IMR-90 (cell line): Measurements from ENCODE around the gene PAWR. TPM values are rescaled to one million over a fixed set of nuclear protein-coding genes. Genes with fewer than 3 reads are reported as not detected.

Experiments used
- ATAC-seq: fragments of 200-7000 bp; cut with Tn5 transposase; 2 replicates; pipeline ENCODE4 v1.9.1; 2020; ENCODE audit warnings: low read depth, mild to moderate bottlenecking, moderate library complexity
- BruUV-seq: library from RNA; stranded (reverse); fragments of 400-500 nt; replicated peaks from 2 replicates; lab custom pipeline; 2021; lab: Mats Ljungman, UMichigan
- CTCF ChIA-PET: fragments of 300-600 bp; formaldehyde crosslinking; extraction: SDS; loops from one replicate; lab custom pipeline; 2021; ENCODE audit warnings: antibody characterized with exemption; lab: Yijun Ruan, JAX
- POLR2A ChIA-PET: fragments of 300-600 bp; sonication (Branson Sonifier 250); formaldehyde crosslinking; loops from one replicate; lab custom pipeline; 2022; ENCODE audit warnings: antibody characterized with exemption; ENCODE audit not compliant: unreplicated experiment; lab: Charles Lee
- DNase-seq: peaks from one replicate; pipeline ENCODE4 v3.0.0; 2013
- H2AFZ ChIP-seq: replicated peaks from 2 replicates; pipeline ENCODE3; 2013; ENCODE audit warnings: low read length, mild to moderate bottlenecking; ENCODE audit not compliant: poor library complexity
- H2AK5ac ChIP-seq: 2 replicates; pipeline ENCODE4 v1.6.1; 2013; ENCODE audit warnings: low read depth, low read length, inconsistent platforms
- H2AK9ac ChIP-seq: replicated peaks from 2 replicates; pipeline ENCODE3; 2013; ENCODE audit warnings: mild to moderate bottlenecking, low read depth, low read length, moderate library complexity; ENCODE audit not compliant: poor library complexity
- H2BK120ac ChIP-seq: 2 replicates; pipeline ENCODE4 v1.6.1; 2013; ENCODE audit warnings: low read depth, low read length, inconsistent platforms
- H2BK15ac ChIP-seq: 3 replicates; pipeline ENCODE4 v1.6.1; 2013; ENCODE audit warnings: low read depth, low read length, inconsistent platforms
- H2BK20ac ChIP-seq: 2 replicates; pipeline ENCODE4 v1.6.1; 2013; ENCODE audit warnings: low read depth, mild to moderate bottlenecking, inconsistent platforms, low read length, moderate library complexity
- H2BK5ac ChIP-seq: 2 replicates; pipeline ENCODE4 v1.6.1; 2013; ENCODE audit warnings: mild to moderate bottlenecking, low read depth, low read length, inconsistent platforms; ENCODE audit not compliant: poor library complexity, severe bottlenecking
- H3K14ac ChIP-seq: replicated peaks from 2 replicates; pipeline ENCODE4 v1.6.1; 2013; ENCODE audit warnings: low read depth, low read length, inconsistent platforms
- H3K18ac ChIP-seq: 2 replicates; pipeline ENCODE4 v1.6.1; 2013; ENCODE audit warnings: low read depth, low read length, control low read depth
- H3K23ac ChIP-seq: 2 replicates; pipeline ENCODE4 v1.6.1; 2013; ENCODE audit warnings: low read depth, low read length, inconsistent platforms
- H3K27ac ChIP-seq: 2 replicates; pipeline ENCODE4 v1.5.1; 2013; ENCODE audit warnings: mild to moderate bottlenecking, control low read depth, low read length; ENCODE audit not compliant: insufficient read depth
- H3K27me3 ChIP-seq: 2 replicates; pipeline ENCODE4 v1.6.1; 2013; ENCODE audit warnings: low read length; ENCODE audit not compliant: control insufficient read depth, insufficient read depth
- H3K36me3 ChIP-seq: 2 replicates; pipeline ENCODE4 v1.6.1; 2013; ENCODE audit warnings: low read length, mixed read lengths; ENCODE audit not compliant: control insufficient read depth, insufficient read depth
- H3K4ac ChIP-seq: 2 replicates; pipeline ENCODE4 v1.6.1; 2013; ENCODE audit warnings: low read depth, low read length, inconsistent platforms
- H3K4me1 ChIP-seq: 2 replicates; pipeline ENCODE4 v1.6.1; 2013; ENCODE audit warnings: low read length, mixed read lengths; ENCODE audit not compliant: control insufficient read depth, insufficient read depth
- H3K4me2 ChIP-seq: 2 replicates; pipeline ENCODE4 v1.6.1; 2013; ENCODE audit warnings: low read depth, mild to moderate bottlenecking, control low read depth, low read length, moderate library complexity
- H3K4me3 ChIP-seq: 2 replicates; pipeline ENCODE4 v1.5.1; 2013; ENCODE audit warnings: low read depth, mild to moderate bottlenecking, control low read depth, low read length, moderate library complexity; ENCODE audit not compliant: insufficient read depth
- H3K56ac ChIP-seq: 2 replicates; pipeline ENCODE4 v1.6.1; 2013; ENCODE audit warnings: low read length, inconsistent platforms; ENCODE audit not compliant: insufficient read depth; ENCODE audit errors: extremely low read depth
- H3K79me1 ChIP-seq, 2 experiments: 2 replicates each; pipeline ENCODE4 v1.6.1; 2013; ENCODE audit warnings: low read length in 2 of 2, inconsistent platforms in 1 of 2, low read depth in 1 of 2
- H3K9ac ChIP-seq: 2 replicates; pipeline ENCODE4 v1.6.1; 2013; ENCODE audit warnings: low read depth, low read length, control low read depth
- H3K9me1 ChIP-seq: 2 replicates; pipeline ENCODE4 v1.6.1; 2013; ENCODE audit warnings: low read length, inconsistent platforms; ENCODE audit not compliant: insufficient read depth
- H3K9me3 ChIP-seq: 2 replicates; pipeline ENCODE4 v1.6.1; 2013; ENCODE audit warnings: low read length; ENCODE audit not compliant: control insufficient read depth, insufficient read depth
- H4K20me1 ChIP-seq: 2 replicates; pipeline ENCODE4 v1.6.1; 2013; ENCODE audit warnings: low read length, inconsistent platforms; ENCODE audit not compliant: insufficient read depth
- H4K5ac ChIP-seq: 2 replicates; pipeline ENCODE4 v1.6.1; 2013; ENCODE audit warnings: mild to moderate bottlenecking, low read depth, low read length, control low read depth
- H4K8ac ChIP-seq, 2 experiments: 2 replicates each; pipeline ENCODE4 v1.6.1; 2013; ENCODE audit warnings: low read depth in 2 of 2, low read length in 2 of 2, control low read depth in 1 of 2, inconsistent platforms in 1 of 2
- H4K91ac ChIP-seq: 2 replicates; pipeline ENCODE4 v1.6.1; 2013; ENCODE audit warnings: low read depth, low read length, inconsistent platforms; ENCODE audit not compliant: insufficient read depth
- BHLHE40 ChIP-seq: fragments of 150-350 bp; IDR thresholded peaks from 2 replicates; pipeline ENCODE4 v1.6.1; 2016; ENCODE audit warnings: mild to moderate bottlenecking, low read depth, low read length
- MAFK ChIP-seq: IDR thresholded peaks from 2 replicates; pipeline ENCODE4 v1.6.1; 2012; ENCODE audit warnings: low read depth, low read length, improper control_type of control experiment
- MXI1 ChIP-seq: IDR thresholded peaks from 2 replicates; pipeline ENCODE4 v1.6.1; 2012; ENCODE audit warnings: low read depth, mild to moderate bottlenecking, low read length, moderate library complexity, borderline replicate concordance
- POLR2A ChIP-seq: IDR thresholded peaks from 2 replicates; pipeline ENCODE4 v1.6.1; 2012; ENCODE audit warnings: mild to moderate bottlenecking, low read depth, low read length
- SMC3 ChIP-seq: fragments of 150-350 bp; IDR thresholded peaks from 2 replicates; pipeline ENCODE4 v1.6.1; 2016; ENCODE audit warnings: low read depth, mild to moderate bottlenecking, antibody characterized with exemption, low read length, moderate library complexity
- WGBS, 2 experiments: methylation state at CpG; one replicate each; pipeline versions ENCODE4 v1.1.5 to v1.1.7; 2013; ENCODE audit warnings: missing lambda C conversion rate in 2 of 2; ENCODE audit not compliant: insufficient read length in 1 of 2; ENCODE audit errors: extremely low coverage in 2 of 2; 5-methylcytosine and 5-hydroxymethylcytosine counted together
- dilution Hi-C: fragments of 300-500 bp; cut with HindIII; formaldehyde crosslinking; loops from one replicate; pipeline ENCODE4 v1.14.3; 2018; ENCODE audit warnings: low sequenced_read_pairs; ENCODE audit not compliant: unreplicated experiment
- in situ Hi-C: fragments of 300-500 bp; cut with MboI; formaldehyde crosslinking; loops from 3 replicates; pipeline ENCODE4 v1.14.3; 2019; ENCODE audit warnings: low sequenced_read_pairs, inconsistent platforms, mixed read lengths
- intact Hi-C: fragments of 100-400 bp; cut with micrococcal nuclease; formaldehyde crosslinking; loops from 2 replicates; pipeline ENCODE4 v1.10.0; 2022
- polyA plus RNA-seq, 3 experiments: library from polyadenylated mRNA; depleted of rRNA; stranded (reverse); fragments of >200 nt; gene quantifications; 2 replicates each; pipeline ENCODE4 v1.2.3, GENCODE V29; 2012; ENCODE audit warnings: low replicate concordance in 1 of 3
- total RNA-seq: library from RNA; depleted of rRNA; stranded (reverse); fragments of >200 nt; gene quantifications from 2 replicates; pipeline ENCODE4 v1.2.3, GENCODE V29; 2012
- TF ChIP-seq, protein P1 (sequence below): conservative IDR thresholded peaks from 2 replicates; pipeline ENCODE4 v1.5.1; 2012; ENCODE audit warnings: mild to moderate bottlenecking, low read depth, low read length, improper control_type of control experiment

Gene PAWR
- total and polyA plus RNA-seq, 2 of the 4 experiments (the other 2 are of a cell fraction): 13.2 to 13.6 TPM

DNA sequence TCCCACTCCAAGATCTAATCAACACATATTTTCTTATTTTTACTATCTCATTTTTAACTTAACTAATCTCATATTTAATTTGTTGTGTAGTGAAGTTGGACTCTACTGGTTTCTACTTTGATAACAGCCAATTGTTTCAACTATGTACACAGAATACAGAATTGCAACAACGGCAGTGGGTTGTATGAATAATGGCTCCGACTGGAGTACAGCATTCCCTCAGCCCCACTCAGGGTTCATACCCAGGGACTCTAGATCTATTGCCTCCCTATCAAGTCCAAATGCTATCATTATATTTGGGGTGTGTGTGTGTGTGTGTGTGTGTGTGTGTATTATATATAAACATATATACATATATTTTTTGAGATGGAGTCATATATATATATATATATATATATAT lies 52.3 kb downstream of the PAWR start:
- WGBS, 2 experiments: no CpG with 5 or more reads among the region's 2 CpGs

More for the DNA sequence above, 52.3 kb downstream of the PAWR start:
- in situ Hi-C loops: no loop called here
- H3K56ac ChIP-seq: no peak overlapping the region
- no peak overlapping the region for H4K91ac ChIP-seq
- no peak overlapping the region for H3K4me3 ChIP-seq
- peaks cover 21 to 39% of the 10 kb centered on the region in 2 experiments for H3K79me1 ChIP-seq
- no peak overlapping the region for H2BK20ac ChIP-seq
- BruUV-seq: no TSS peak
- no peak overlapping the region for H3K4me2 ChIP-seq
- TF ChIP-seq MXI1: no peak
- TF ChIP-seq, protein P1, sequence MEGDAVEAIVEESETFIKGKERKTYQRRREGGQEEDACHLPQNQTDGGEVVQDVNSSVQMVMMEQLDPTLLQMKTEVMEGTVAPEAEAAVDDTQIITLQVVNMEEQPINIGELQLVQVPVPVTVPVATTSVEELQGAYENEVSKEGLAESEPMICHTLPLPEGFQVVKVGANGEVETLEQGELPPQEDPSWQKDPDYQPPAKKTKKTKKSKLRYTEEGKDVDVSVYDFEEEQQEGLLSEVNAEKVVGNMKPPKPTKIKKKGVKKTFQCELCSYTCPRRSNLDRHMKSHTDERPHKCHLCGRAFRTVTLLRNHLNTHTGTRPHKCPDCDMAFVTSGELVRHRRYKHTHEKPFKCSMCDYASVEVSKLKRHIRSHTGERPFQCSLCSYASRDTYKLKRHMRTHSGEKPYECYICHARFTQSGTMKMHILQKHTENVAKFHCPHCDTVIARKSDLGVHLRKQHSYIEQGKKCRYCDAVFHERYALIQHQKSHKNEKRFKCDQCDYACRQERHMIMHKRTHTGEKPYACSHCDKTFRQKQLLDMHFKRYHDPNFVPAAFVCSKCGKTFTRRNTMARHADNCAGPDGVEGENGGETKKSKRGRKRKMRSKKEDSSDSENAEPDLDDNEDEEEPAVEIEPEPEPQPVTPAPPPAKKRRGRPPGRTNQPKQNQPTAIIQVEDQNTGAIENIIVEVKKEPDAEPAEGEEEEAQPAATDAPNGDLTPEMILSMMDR: no peak
- TF ChIP-seq BHLHE40: no peak
- no peak for TF ChIP-seq MAFK
- no peak for TF ChIP-seq POLR2A
- TF ChIP-seq SMC3: no peak
- H4K8ac ChIP-seq: no peak overlapping the region
- H3K27me3 ChIP-seq: no peaks in the 10 kb centered on the region
- no peak overlapping the region for H3K23ac ChIP-seq
- ChIA-PET CTCF (no interaction called here), POLR2A (no interaction called here)
- no peak overlapping the region for H3K27ac ChIP-seq
- ATAC-seq (no peak), DNase-seq (no peak)
- H2AK9ac ChIP-seq: no peak overlapping the region
- intact Hi-C loops: loop anchor here (5.0 kb wide), 1 partner anchor 36 kb away; no protein-coding TSS in a partner anchor
- dilution Hi-C loops: no loop called here
- H3K9me3 ChIP-seq: no peaks in the 10 kb centered on the region
- no peak overlapping the region for H2AFZ ChIP-seq
- no peak overlapping the region for H2BK5ac ChIP-seq
- no peak overlapping the region for H2AK5ac ChIP-seq
- H3K4ac ChIP-seq: no peak overlapping the region
- no peak overlapping the region for H3K9ac ChIP-seq
- no peak overlapping the region for H4K5ac ChIP-seq
- H2BK15ac ChIP-seq: no peak overlapping the region
- H3K18ac ChIP-seq: no peak overlapping the region
- no peaks in the 10 kb centered on the region for H3K36me3 ChIP-seq
- no peaks in the 10 kb centered on the region for H3K9me1 ChIP-seq
- no peak overlapping the region for H2BK120ac ChIP-seq
- H3K14ac ChIP-seq: no peak overlapping the region
- H3K4me1 ChIP-seq: peaks cover 2% of the 10 kb centered on the region; the same call in 1 of the 2 replicates
- H4K20me1 ChIP-seq: peaks cover 4% of the 10 kb centered on the region; the same call in 1 of the 2 replicates
